ENCODE measurements around the gene HDAC11. TPM values are rescaled to one million over a fixed set of nuclear protein-coding genes. Genes with fewer than 3 reads are reported as not detected.

Gene HDAC11
- polyA plus RNA-seq, 2 of the 4 experiments (the other 2 are of a cell fraction), result 5.6 to 8.4 TPM

- no peak for TF ChIP-seq FOSL2 (IDR thresholded peaks at IDR 0.05)
- no peak for TF ChIP-seq FOSL2 (CRISPR knock-in tag; IDR thresholded peaks at IDR 0.05)
Observed at GRCh38 chr3:13472286-13472685, 7.8 kb upstream of the HDAC11 start (continued).

GRCh38 chr3:13473020-13473419, 7.1 kb upstream of the HDAC11 start:
- ATAC-seq, result no peak
- DNase-seq (ENCODE audit: low read depth in 1 of 2, low spot score in 1 of 2), result no peak
- POLR2A ChIA-PET, result no interaction called here
- H3K27ac ChIP-seq, result no peak overlapping the region
- WGBS (ENCODE audit: missing lambda C conversion rate), result 96% methylated on average over 3 of the region's 3 CpGs
- no peak overlapping the region for H3K4me2 ChIP-seq
- CTCF ChIA-PET, result interaction anchor here (0.5 to 2.0 kb wide), 5 partner anchors 9 to 581 kb away, joined by 3 to 5 read pairs (median 4); no protein-coding TSS in a partner anchor
- H3K4me3 ChIP-seq, result no peak overlapping the region
- H3K4me1 ChIP-seq, result peaks cover 8% of the 10 kb centered on the region
- no peaks in the 10 kb centered on the region for H3K9me3 ChIP-seq
- TF ChIP-seq EHF (CRISPR knock-in tag; IDR thresholded peaks at IDR 0.05), result no peak
- TF ChIP-seq KDM5A (IDR thresholded peaks at IDR 0.05), result no peak
- TF ChIP-seq HDAC2 (IDR thresholded peaks at IDR 0.05), result no peak
- TF ChIP-seq GATA3 (IDR thresholded peaks at IDR 0.05; ENCODE audit: borderline replicate concordance), result no peak
- TF ChIP-seq ZFP36 (IDR thresholded peaks at IDR 0.05; ENCODE audit: borderline replicate concordance, partially characterized antibody), result no peak
- no peak for TF ChIP-seq SREBF2 (IDR thresholded peaks at IDR 0.05)
- TF ChIP-seq BCL3 (IDR thresholded peaks at IDR 0.05), result no peak
- TF ChIP-seq JUNB (IDR thresholded peaks at IDR 0.05), result no peak
- no peak for TF ChIP-seq TFCP2L1 (CRISPR knock-in tag; IDR thresholded peaks at IDR 0.05)
- no peak for FAIRE-seq

GRCh38 chr3:13474021-13474420, 6.1 kb upstream of the HDAC11 start:
- WGBS (ENCODE audit: missing lambda C conversion rate), result 80% methylated on average over 12 of the region's 12 CpGs
- ATAC-seq, result no peak
- Histone ChIP-seq H3K4me1 (peaks cover 10% of the 10 kb centered on the region), H3K27ac (no peak overlapping the region), H3K4me2 (no peak overlapping the region), H3K4me3 (no peak overlapping the region), H3K9me3 (no peaks in the 10 kb centered on the region)
- TF ChIP-seq RFX5 (IDR thresholded peaks at IDR 0.05) (no peak), PHF8 (IDR thresholded peaks at IDR 0.05; ENCODE audit: borderline replicate concordance, low read depth) (no peak), RNF2 (IDR thresholded peaks at IDR 0.05; ENCODE audit: borderline replicate concordance, low read depth) (no peak), BHLHE40 (IDR thresholded peaks at IDR 0.05; ENCODE audit: low read depth, low read length) (no peak), RAD21 (conservative IDR thresholded peaks at IDR 0.05 in 1 of 2, IDR thresholded peaks at IDR 0.05 in 1 of 2) (no peak), CTCF (IDR thresholded peaks at IDR 0.05) (no peak), HOXA7 (CRISPR knock-in tag; IDR thresholded peaks at IDR 0.05) (no peak), REST (IDR thresholded peaks at IDR 0.05) (no peak)
- FAIRE-seq, result no peak
- ChIA-PET CTCF (interaction anchor here (0.8 to 2.0 kb wide), 3 partner anchors 21 to 183 kb away, joined by 3 to 5 read pairs (median 5); no protein-coding TSS in a partner anchor), POLR2A (no interaction called here)
- no peak for DNase-seq (ENCODE audit: low read depth in 1 of 2, low spot score in 1 of 2)

Data from A549 (cell line).